ENCODE results near the gene MN1. TPM values are rescaled to one million over a fixed set of nuclear protein-coding genes. Genes with fewer than 3 reads are reported as not detected.

The MN1 gene
- total RNA-seq, 1 donor from 2014 or later, result 0.07 TPM

DNA sequence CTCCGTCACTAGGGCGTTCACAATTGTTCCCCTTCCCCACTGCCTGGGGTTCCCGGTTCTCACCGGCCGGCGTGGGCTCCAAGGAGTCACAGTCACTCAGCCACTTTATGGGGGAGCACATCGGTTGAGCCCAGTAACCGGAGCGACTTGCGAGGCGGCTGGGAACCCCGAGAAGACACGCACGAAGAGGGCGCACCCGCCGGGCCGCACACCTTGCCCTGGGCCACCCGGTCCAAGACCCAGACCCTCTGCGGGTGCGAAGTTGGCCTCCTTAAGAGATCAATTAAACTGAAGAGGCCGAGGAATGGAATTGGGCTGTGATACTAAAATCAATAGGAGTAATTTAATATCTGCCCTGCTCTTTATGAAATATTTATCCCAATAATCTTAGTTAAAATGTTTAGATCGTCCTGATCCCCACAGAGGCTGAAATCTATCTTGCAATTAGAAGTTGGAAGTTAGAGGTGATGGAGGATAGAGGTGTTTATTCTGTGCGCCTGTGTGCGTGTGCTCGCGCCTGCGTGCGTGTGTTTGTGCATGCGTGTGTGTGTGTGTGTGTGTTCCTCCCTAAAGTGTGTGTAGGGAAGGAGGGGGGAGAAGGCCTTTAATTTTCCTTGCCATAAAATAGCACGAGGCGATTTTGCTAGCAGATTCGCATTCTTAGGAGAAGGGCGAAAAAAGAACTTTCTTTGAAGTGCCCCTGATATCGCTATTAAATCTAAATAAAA lies 954 bp upstream of the MN1 start:
- no peak overlapping the region for H3K27ac Mint-ChIP-seq
- ATAC-seq (ENCODE audit: low read depth), result no peak
- H3K4me1 Mint-ChIP-seq, result peaks cover 12% of the 10 kb centered on the region
- H3K9me3 Mint-ChIP-seq, result no peaks in the 10 kb centered on the region
- H3K36me3 Mint-ChIP-seq (ENCODE audit: low read depth), result no peaks in the 10 kb centered on the region
- CTCF ChIA-PET, result no interaction called here
- peak; percentile 22 for DNase-seq
- H3K4me3 Mint-ChIP-seq, result peak overlapping the region; percentile 85
- TF ChIP-seq, protein P1, sequence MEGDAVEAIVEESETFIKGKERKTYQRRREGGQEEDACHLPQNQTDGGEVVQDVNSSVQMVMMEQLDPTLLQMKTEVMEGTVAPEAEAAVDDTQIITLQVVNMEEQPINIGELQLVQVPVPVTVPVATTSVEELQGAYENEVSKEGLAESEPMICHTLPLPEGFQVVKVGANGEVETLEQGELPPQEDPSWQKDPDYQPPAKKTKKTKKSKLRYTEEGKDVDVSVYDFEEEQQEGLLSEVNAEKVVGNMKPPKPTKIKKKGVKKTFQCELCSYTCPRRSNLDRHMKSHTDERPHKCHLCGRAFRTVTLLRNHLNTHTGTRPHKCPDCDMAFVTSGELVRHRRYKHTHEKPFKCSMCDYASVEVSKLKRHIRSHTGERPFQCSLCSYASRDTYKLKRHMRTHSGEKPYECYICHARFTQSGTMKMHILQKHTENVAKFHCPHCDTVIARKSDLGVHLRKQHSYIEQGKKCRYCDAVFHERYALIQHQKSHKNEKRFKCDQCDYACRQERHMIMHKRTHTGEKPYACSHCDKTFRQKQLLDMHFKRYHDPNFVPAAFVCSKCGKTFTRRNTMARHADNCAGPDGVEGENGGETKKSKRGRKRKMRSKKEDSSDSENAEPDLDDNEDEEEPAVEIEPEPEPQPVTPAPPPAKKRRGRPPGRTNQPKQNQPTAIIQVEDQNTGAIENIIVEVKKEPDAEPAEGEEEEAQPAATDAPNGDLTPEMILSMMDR (IDR thresholded peaks at IDR 0.05), result no peak
- peaks cover 32% of the 10 kb centered on the region for H3K27me3 Mint-ChIP-seq
- POLR2A ChIA-PET, result no interaction called here
- intact Hi-C loops (cut with micrococcal nuclease), result loop anchor here (5.0 kb wide), 2 partner anchors 1045 to 1320 kb away; partner anchors contain the start of genes HPS4 and SRRD

DNA sequence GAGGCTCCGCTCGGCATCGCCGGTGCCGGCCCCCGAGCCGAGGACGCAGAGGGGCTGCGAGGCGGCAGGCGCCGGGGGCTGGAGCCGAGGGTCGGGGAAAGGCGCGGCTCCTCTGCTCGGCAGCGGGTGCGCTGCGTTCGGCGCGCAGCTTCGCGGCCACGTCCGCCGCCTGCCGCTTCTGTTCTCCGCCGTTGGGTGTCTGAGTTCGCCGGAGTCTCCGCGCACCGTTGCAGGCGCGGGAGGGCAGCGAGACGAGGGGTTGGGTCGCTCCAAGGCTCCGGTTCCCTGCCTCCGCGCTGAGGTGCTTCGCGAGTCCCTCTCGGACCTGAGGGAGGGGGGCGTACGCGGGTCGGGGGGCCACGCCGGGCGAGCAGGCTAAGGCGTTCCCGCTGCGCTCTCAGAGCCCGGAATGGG lies 347 bp downstream of the MN1 start:
- TF ChIP-seq, protein P1 (IDR thresholded peaks at IDR 0.05), result no peak
- Mint-ChIP-seq H3K4me3 (peak overlapping the region; percentile 85), H3K27ac (no peak overlapping the region), H3K27me3 (peaks cover 26% of the 10 kb centered on the region), H3K36me3 (ENCODE audit: low read depth) (no peaks in the 10 kb centered on the region), H3K4me1 (peaks cover 12% of the 10 kb centered on the region), H3K9me3 (no peaks in the 10 kb centered on the region)
- POLR2A ChIA-PET, result no interaction called here
- CTCF ChIA-PET, result no interaction called here
- intact Hi-C loops (cut with micrococcal nuclease), result loop anchor here (5.0 kb wide), 2 partner anchors 1044 to 1319 kb away; partner anchors contain the start of genes HPS4 and SRRD
- DNase-seq, result peak; percentile 39
- ATAC-seq (ENCODE audit: low read depth), result peak; percentile 35

DNA sequence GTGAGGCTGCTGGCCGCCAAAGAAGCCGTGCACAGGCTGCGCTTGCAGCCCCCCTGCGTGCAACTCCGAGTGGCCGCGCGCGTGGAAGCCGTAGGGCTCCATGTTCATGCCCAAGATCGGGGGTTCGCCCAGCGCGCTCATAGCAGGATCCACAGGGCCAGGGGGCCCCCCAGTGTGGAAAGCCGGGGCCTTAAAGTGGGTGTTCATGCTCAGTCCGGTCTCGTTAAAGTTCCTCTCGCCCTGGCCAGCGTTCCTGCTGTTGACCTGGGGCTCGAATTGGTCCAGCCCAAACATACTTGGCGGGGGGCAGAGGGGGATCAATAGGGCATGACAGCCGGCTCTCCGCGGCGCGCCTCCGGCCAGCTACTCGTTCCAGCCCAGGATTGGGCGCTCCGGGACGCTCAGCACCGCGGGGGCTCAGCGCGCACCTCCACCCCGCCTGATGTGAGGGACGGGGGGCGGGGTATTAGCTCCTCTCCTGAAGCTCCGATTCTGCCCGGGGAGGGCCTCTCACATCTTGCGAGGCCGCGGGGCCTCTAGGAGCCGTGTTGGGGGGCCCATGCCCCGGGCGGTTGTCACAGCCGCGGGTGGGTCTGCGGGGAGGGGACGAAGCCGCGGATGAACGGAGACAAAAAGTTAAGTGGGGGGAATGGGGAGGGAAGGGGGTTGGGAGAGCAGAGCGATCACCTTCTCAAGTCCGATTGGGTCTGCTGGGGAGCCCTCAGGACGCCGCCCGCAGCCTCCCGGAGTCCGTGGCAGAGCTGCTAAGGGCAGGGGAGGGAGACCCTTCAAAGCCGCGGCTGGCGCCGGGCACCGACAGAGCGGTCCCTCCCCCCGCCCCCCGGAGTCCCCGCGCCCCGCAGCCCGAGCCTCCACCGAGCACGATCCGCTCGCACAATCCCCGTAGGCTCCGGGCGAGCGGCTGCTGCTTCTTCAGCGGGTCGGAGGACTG lies 1.0 kb downstream of the MN1 start:
- Mint-ChIP-seq H3K36me3 (ENCODE audit: low read depth) (no peaks in the 10 kb centered on the region), H3K4me1 (peaks cover 12% of the 10 kb centered on the region), H3K9me3 (no peaks in the 10 kb centered on the region), H3K27me3 (peaks cover 21% of the 10 kb centered on the region), H3K4me3 (peak overlapping the region; percentile 85), H3K27ac (no peak overlapping the region)
- ChIA-PET CTCF (no interaction called here), POLR2A (no interaction called here)
- ATAC-seq (ENCODE audit: low read depth), result no peak
- intact Hi-C loops (cut with micrococcal nuclease), result loop anchor here (5.0 kb wide), 2 partner anchors 1043 to 1318 kb away; partner anchors contain the start of genes HPS4 and SRRD
- no peak for DNase-seq
- TF ChIP-seq, protein P1 (IDR thresholded peaks at IDR 0.05), result no peak

DNA sequence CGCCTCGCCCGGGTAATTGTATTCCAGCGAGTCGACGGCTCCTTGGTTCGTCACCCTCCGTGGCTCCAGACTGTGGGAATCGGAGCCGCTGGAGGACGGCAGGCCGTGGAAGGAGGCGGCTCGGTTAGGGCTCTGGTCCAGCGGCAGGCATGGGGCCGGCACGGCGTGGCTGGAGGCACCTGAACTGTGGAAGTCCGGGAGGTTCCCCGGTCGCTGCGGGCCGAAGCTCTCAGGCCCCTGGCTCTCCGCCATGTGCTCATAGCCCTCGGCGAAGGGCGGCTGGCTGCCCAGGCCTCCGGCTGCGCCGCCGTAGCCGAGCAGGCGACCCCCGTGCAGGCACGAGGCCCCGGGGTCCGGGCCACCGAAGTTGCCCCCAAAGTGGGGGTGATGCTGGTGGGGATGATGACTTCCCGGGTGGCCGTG lies 1.7 kb downstream of the MN1 start:
- DNase-seq, result no peak
- Mint-ChIP-seq H3K36me3 (ENCODE audit: low read depth) (no peaks in the 10 kb centered on the region), H3K9me3 (no peaks in the 10 kb centered on the region), H3K27ac (no peak overlapping the region), H3K4me1 (peaks cover 12% of the 10 kb centered on the region), H3K27me3 (peaks cover 14% of the 10 kb centered on the region), H3K4me3 (no peak overlapping the region)
- ChIA-PET CTCF (no interaction called here), POLR2A (no interaction called here)
- no peak for ATAC-seq (ENCODE audit: low read depth)
- intact Hi-C loops (cut with micrococcal nuclease), result loop anchor here (5.0 kb wide), 2 partner anchors 1043 to 1318 kb away; partner anchors contain the start of genes HPS4 and SRRD
- TF ChIP-seq, protein P1 (IDR thresholded peaks at IDR 0.05), result no peak

Measured in activated B cell treated with CpG ODN at 0.5 μM for 24 hours (primary cell).